HG03135 (cell line): ENCODE data around the gene MAGI1.
"Not testable (repeated sequence)": the region's sequence is repeated elsewhere in the genome, so short reads cannot be mapped to it uniquely, and the experiment has no call there.

Experiments
- ATAC-seq: cut with Tn5 transposase; IDR thresholded peaks from one replicate; pipeline ENCODE4 v1.9.1; 2021; ENCODE audit warnings: mild to moderate bottlenecking, moderate library complexity; ENCODE audit not compliant: unreplicated experiment

MAGI1 gene

DNA sequence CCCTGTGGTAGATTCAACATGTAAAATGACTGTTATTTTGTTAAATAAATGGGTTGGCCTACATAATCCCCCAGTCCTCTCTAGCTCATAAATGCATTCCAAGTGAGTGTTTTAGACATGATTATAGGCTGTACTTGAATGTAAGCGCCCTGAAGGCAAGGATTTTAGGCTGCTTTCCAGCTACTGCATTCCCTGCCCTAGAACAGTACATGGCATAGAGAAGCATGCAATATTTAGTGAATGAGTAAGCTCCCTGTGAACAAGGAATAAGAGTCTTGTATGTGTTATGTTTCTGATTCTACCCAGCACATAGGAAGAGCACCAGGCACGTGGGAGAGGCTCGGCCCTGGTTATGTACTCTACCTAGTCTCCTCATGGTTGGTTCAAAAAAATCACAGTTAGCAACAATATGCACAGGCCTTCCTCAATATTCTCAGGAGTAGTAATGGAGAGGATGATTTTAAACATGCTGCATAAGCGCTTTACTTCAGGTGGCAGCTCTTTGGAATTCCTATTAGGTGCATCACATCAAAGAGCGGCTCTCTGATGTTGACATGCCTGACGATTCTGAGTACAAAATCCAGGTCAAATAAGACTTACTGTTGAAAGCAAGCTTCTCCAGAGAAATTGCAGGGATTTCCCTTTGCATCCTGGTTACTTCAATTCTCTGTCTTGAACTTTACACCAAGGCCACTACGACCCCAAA, 456.6 kb downstream of the MAGI1 start:
- ATAC-seq: no peak

GRCh38 chr3:65581313-65581712, 457.4 kb downstream of the MAGI1 start:
- no peak for ATAC-seq

- ATAC-seq: no peak
These were observed 459.9 kb downstream of the MAGI1 start for GRCh38 chr3:65578861-65579260.

DNA sequence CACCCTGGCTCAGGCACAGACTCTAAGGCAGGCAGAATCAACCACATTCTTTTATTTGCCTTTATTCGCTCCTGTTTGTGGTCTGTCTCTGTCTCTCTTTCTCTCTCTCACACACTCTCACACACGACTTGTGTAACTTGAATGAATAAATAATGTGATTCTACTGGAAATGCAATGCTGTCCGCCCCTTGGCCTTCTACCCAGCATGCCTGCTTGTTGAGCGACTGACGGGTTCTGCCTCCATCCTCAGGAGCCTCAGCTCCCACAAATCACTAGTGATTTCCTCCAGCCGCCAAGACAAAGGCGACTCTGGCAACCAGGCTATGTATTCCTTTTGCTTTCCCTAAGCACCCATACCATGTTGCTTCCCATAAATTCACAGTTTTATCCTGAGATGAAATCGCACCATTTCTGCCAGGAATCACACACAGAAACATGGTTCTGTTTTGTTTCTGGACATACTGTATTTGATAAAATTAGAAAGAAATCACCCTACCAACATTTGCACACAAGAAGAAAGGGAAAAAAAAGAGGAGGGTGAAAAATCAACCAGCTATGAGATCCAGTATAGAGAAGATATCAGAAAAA, 460.8 kb downstream of the MAGI1 start:
- no peak for ATAC-seq

- no peak for ATAC-seq
These were observed 461.8 kb downstream of the MAGI1 start for GRCh38 chr3:65576966-65577365.

- no peak for ATAC-seq
These were observed 462.5 kb downstream of the MAGI1 start for GRCh38 chr3:65576228-65576627.

DNA sequence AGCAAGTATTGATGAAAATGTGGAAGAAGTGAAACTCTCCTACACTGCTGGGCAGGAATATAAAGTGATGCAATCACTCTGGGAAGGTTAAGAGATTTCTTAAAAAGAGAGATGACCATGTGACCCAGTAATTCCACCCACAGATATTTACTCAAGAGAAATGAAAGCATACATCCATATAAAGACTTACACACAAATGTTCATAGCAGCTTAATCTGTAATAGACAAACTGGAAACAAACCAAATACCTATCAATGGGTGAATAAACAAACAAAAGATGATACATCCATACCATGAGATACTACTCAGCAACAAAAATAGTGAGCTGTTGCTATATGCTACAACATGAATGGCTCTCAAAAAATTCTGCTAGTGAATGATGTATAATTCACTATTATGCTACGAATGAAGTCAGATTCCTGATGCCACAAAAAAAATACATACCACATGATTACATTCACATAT, 463.3 kb downstream of the MAGI1 start:
- no peak for ATAC-seq

- no peak for ATAC-seq
These were observed 465.1 kb downstream of the MAGI1 start for GRCh38 chr3:65573548-65574116.

DNA sequence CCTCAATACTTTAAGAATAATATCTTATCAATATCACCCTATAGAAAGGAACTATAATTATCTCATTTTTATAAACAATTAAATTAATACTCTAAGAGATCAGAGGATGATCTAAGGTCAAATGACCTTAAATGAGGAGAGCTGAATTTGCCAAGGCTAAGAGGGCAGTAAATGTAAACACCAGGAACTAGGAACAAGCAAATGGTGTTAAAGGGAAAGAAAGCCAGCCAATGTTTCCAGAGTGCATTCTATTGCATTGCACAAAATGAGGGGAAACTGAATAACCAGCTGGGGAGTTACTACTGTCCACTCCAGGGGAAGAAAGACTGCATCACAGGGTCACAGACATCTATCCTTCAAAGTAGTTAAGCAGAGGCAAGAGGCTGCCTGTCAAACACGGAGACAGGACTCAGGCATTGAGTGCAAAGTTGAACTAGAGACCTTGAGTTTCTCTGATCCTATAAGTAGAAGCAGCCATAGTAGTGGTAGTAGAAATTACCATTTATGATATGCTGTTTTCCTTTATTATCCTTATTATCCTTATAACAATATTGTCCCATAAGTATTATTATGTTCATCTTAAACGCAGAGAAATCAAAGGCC, 466.4 kb downstream of the MAGI1 start:
- ATAC-seq: no peak

DNA sequence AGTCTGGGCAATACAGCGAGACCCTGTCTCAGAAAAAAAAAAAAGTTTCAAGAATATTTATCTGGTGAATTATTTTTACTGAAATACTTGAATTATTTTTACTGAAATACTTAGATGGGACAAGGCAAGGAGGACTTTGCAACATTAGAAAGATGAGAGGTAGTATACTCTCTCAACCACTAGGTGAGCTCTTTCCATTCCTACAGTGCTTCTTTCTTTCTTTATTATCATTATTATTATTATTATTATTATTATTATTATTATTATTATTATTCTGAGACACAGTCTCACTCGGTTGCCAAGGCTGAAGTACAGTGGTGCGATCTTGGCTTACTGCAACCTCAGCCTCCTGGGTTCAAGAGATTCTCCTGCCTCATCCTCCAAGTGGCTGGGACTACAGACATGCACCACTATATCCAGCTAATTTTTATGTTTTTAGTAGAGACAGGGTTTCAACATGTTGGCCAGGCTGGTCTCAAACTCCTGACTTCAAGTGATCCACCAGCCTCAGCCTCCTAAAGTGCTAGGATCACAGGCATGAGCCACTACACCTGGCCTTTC, 468.8 kb downstream of the MAGI1 start:
- no peak for ATAC-seq

- ATAC-seq: no peak
These were observed 469.6 kb downstream of the MAGI1 start for GRCh38 chr3:65569129-65569528.

DNA sequence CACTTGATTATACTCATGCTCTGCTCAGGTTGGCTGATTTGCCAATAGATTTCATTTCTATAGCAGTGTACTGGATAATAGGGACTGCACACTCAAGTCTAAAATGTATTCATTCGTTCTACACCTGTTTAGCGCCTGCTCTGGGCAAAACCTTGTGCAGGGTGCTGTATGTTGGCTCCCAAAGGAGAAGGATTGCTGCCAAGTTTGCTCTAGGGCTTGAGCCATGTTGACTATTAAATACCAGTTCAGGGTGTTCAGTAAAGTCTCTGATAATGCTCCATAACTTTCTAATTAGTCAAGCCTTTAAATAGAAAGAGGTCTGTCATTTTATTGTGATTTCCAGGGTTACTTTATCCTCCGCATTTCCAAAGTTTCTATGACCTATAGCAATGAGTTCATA, 470.2 kb downstream of the MAGI1 start:
- no peak for ATAC-seq

- not testable (repeated sequence) for ATAC-seq
These were observed 473.0 kb downstream of the MAGI1 start for GRCh38 chr3:65565744-65566143.

DNA sequence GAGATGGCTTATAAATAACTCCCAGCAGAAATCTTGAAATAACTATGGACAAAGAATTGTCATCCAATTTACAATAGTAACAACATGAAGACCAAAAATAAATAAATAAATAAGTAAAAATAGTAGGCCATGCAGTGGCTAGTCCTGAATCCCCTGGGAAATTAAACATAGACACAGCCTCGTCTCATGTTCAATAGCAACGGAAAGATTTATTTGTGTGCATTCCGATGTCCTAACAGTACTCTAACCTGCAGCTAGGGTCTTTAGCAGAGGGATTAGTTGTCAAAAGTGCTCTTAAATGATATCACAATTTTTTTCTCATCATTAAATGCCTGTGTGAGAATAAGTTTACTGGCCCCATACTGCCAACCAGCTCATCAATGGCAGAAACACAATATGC, 474.2 kb downstream of the MAGI1 start:
- no peak for ATAC-seq

GRCh38 chr3:65563861-65564260, 474.9 kb downstream of the MAGI1 start:
- no peak for ATAC-seq

DNA sequence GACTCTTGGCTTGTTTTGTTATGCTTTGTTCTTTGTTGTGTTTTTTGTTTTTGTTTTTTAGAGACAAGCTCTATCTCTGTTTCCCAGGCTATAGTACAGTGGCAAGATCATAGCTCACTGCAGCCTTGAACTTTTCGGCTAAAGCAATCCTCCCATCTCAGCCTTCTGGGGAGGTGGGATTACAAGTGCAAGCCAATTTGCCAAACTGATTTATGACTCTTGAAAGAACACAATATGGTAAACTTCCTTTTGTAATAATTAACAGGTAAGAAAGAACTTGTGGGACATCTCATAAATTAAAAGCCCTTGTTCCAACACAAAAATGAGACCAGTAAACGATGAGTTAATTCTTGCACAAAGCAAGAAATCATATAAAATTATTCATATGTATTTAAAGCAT, 476.3 kb downstream of the MAGI1 start:
- no peak for ATAC-seq

GRCh38 chr3:65561617-65562016, 477.1 kb downstream of the MAGI1 start:
- ATAC-seq: no peak

- ATAC-seq: no peak
These were observed 477.8 kb downstream of the MAGI1 start for GRCh38 chr3:65560901-65561300.

DNA sequence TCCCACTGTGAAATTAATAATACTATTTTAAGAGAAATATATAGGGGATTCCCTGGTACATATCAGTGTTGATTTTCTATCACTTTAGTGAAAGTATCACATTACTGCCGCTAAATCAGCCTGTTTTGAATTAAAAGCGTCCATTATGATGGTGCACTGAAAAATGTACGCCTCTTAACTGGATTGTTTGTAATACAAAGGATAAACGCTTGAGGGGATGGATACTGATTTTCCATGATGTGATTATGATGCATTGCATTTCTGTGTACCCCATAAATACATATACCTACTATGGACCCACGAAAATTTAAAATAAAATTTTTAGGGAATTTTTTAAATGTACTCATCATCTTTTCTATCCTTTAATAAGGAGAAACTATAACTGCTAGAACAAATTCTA, 478.6 kb downstream of the MAGI1 start:
- ATAC-seq: no peak

GRCh38 chr3:65559643-65560042, 479.1 kb downstream of the MAGI1 start:
- ATAC-seq: no peak

- ATAC-seq: no peak
These were observed 479.9 kb downstream of the MAGI1 start for GRCh38 chr3:65558826-65559225.
